BE2C (cell line): ENCODE data around the gene COL4A1.

Experiments used
- DNase-seq: peaks from one replicate; pipeline ENCODE4 v3.0.0-alpha.2; 2020
- H3K27me3 ChIP-seq: fragments of 250-450 bp; sonication (Bioruptor Pico); 2 replicates; pipeline ENCODE4 v1.5.1; 2020; ENCODE audit warnings: mild to moderate bottlenecking
- H3K36me3 ChIP-seq: fragments of 250-450 bp; sonication (Bioruptor Pico); 2 replicates; pipeline ENCODE4 v1.5.1; 2020; ENCODE audit warnings: mild to moderate bottlenecking
- H3K4me1 ChIP-seq: fragments of 250-450 bp; sonication (Bioruptor Pico); 2 replicates; pipeline ENCODE4 v1.5.1; 2020
- H3K4me3 ChIP-seq: 2 replicates; pipeline ENCODE4 v1.5.1; 2011; ENCODE audit warnings: low read depth, low read length
- H3K9me3 ChIP-seq: fragments of 250-450 bp; sonication (Bioruptor Pico); 2 replicates; pipeline ENCODE4 v1.5.1; 2020
- TF ChIP-seq, protein P1 (sequence below): IDR thresholded peaks from 2 replicates; pipeline ENCODE4 v1.5.1; 2012; ENCODE audit warnings: mild to moderate bottlenecking, low read depth, low read length

Gene COL4A1

DNA sequence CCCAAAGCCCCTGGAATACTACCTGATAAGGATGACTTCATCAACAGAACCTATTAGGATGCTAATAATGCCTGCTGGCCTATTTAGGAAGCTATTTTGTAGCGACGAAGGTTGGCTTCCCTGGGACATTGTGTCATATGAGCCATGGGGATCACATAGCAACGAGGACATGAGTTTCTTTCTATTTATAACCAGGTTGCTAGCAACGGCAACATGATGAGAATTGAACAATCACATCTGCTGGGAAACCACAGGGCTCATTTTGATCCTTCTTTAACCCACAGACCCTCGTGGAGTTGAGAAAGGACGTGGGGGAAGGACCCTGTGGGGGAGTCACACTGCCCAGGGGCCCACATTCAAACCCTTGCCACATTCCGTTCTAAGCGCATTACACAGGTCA, 172.2 kb downstream of the COL4A1 start:
- Histone ChIP-seq H3K4me1 (no peaks in the 10 kb centered on the region), H3K36me3 (no peaks in the 10 kb centered on the region), H3K27me3 (peaks cover 88% of the 10 kb centered on the region), H3K4me3 (no peak overlapping the region), H3K9me3 (no peaks in the 10 kb centered on the region)
- TF ChIP-seq, protein P1, sequence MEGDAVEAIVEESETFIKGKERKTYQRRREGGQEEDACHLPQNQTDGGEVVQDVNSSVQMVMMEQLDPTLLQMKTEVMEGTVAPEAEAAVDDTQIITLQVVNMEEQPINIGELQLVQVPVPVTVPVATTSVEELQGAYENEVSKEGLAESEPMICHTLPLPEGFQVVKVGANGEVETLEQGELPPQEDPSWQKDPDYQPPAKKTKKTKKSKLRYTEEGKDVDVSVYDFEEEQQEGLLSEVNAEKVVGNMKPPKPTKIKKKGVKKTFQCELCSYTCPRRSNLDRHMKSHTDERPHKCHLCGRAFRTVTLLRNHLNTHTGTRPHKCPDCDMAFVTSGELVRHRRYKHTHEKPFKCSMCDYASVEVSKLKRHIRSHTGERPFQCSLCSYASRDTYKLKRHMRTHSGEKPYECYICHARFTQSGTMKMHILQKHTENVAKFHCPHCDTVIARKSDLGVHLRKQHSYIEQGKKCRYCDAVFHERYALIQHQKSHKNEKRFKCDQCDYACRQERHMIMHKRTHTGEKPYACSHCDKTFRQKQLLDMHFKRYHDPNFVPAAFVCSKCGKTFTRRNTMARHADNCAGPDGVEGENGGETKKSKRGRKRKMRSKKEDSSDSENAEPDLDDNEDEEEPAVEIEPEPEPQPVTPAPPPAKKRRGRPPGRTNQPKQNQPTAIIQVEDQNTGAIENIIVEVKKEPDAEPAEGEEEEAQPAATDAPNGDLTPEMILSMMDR = no peak
- DNase-seq = no peak

DNA sequence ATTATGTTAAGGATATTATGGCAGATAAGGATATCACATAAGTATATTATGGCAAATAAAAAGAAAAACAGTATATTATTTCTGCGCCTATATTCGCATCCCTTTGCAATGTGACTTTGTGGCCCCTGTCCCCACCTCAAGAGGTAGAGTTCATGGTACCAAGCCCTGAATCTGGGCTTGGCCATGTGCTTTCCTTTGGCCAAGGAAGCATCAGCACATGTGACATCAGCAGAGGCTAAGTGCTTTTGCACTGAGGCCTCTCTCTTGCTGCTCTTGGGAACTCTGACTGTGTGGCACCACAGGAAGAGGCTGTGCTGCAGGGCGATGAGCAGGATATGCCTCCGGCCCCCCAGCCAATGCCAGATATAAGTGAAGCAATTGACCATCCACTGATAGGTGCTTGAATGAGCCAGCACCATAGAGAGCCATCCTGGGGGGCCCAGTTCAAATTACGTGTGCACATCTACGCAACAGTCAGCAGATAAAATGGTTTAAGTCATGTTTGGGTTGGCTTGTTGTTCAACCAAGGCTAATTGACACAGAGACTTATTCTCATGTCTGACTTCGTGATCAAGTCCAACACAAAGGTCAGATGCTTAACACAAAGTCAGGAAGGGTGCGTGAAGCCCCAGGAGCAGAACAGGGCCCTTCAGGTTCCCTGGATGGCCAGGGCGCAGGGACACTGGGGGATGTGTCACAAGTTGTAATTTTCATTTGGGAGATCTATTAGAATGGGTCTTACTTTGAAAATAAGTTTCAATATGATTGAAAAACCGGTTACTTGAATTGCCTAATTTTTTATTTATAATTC, 173.3 kb downstream of the COL4A1 start:
- Histone ChIP-seq H3K27me3 (peaks cover 88% of the 10 kb centered on the region), H3K4me1 (no peaks in the 10 kb centered on the region), H3K36me3 (no peaks in the 10 kb centered on the region), H3K9me3 (no peaks in the 10 kb centered on the region), H3K4me3 (no peak overlapping the region)
- DNase-seq = no peak
- TF ChIP-seq, protein P1 = no peak

DNA sequence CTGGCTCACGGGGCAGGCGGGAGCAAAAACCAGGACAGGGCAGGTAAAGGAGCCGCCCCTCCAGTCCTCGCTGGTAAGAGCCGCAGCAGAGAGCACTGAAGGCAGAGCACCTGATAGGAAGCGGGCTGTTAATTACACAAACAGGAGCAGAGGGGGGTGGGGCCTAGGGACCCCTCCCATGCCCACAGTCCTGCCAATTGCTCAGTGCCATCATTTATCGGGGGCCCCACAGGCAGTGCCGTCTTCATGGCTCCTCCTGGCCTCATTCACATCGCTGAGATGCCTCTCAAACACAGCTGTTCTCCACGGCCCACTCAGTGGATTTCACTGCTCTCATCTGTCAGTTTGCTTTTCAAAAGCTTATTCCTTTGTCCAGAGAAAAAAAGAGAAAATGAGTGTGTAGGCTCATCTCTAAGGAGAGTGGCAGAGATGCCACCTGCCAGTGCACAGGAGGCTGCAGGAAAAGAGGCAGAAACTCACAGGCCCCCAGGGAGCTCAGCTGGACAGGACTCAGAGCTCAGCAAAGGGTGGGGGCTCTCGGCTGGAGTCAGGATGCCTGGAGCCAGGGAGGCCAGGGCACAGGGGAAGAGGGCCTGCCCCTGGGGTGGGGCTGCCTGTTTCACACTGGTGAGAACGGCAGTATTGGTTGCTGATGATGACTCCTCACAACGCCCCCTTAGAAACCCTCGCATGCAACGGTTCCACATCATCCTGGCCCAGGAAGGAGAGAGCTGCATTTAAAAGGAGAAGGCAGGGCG, 174.6 kb downstream of the COL4A1 start:
- no peaks in the 10 kb centered on the region for H3K9me3 ChIP-seq
- H3K4me1 ChIP-seq = no peaks in the 10 kb centered on the region
- H3K36me3 ChIP-seq = no peaks in the 10 kb centered on the region
- DNase-seq = no peak
- no peak overlapping the region for H3K4me3 ChIP-seq
- peaks cover 86% of the 10 kb centered on the region for H3K27me3 ChIP-seq
- TF ChIP-seq, protein P1 = no peak

DNA sequence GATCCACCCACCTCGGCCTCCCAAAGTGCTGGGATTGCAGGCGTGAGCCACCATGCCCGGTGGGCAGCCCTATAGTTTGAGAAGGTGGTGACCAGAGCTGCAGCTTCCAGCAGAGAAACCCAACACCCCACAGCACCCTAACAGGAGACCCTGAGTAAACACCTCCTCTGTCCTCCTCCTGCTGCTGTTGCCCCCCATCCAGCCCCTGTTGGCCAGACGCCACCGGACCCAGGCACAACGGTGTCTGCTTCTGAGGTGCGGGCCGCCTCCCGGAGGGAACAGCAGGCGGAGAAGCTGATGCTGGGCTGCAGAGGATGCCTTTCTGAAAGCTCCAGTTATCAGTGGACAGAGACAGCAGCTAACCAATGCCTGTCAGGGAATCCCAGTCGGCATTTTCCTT, 175.5 kb downstream of the COL4A1 start:
- H3K27me3 ChIP-seq = peaks cover 84% of the 10 kb centered on the region
- TF ChIP-seq, protein P1 = no peak
- DNase-seq = no peak
- H3K36me3 ChIP-seq = no peaks in the 10 kb centered on the region
- no peaks in the 10 kb centered on the region for H3K4me1 ChIP-seq
- no peak overlapping the region for H3K4me3 ChIP-seq
- H3K9me3 ChIP-seq = no peaks in the 10 kb centered on the region

DNA sequence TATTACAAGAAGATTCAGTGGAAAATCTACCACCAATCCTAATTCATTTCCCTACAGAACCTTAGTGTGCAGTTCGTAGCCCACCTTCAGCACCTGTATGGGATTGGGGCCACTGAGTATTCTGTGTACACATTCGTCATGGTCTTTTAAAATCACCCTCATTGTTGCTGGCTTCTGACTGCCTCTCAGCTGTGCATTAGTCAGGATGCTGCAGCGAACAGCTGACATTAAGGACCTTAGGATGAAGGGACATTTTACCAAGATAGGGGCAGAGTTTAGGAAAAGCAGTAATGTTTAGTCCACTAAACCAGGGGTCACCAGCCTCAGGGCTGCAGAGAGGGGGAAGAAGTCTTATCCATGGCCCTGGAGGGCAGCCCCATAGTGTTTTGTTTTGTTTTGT, 176.5 kb downstream of the COL4A1 start:
- no peak for DNase-seq
- Histone ChIP-seq H3K27me3 (peaks cover 88% of the 10 kb centered on the region), H3K4me3 (no peak overlapping the region), H3K36me3 (no peaks in the 10 kb centered on the region), H3K4me1 (no peaks in the 10 kb centered on the region), H3K9me3 (no peaks in the 10 kb centered on the region)
- TF ChIP-seq, protein P1 = no peak
